ENCODE data around the gene DCAF10.
A peak's percentile ranks its signal among the peaks of the same experiment; 100 is the strongest.
"Not testable (repeated sequence)": the region's sequence is repeated elsewhere in the genome, so short reads cannot be mapped to it uniquely, and the experiment has no call there.

Gene DCAF10, protein sequence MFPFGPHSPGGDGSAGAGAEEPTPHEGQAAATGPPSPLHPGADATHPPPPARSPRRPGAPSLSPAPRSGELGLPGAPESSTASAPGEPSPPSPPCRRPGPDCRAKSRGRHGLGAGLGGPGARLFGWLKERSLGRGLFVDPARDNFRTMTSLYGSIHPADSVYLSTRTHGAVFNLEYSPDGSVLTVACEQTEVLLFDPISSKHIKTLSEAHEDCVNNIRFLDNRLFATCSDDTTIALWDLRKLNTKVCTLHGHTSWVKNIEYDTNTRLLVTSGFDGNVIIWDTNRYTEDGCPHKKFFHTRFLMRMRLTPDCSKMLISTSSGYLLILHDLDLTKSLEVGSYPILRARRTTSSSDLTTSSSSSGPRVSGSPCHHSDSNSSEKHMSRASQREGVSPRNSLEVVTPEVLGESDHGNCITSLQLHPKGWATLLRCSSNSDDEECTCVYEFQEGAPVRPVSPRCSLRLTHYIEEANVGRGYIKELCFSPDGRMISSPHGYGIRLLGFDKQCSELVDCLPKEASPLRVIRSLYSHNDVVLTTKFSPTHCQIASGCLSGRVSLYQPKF

GRCh38 chr9:37800631-37801286 is at the start of gene DCAF10:
TSS of gene DCAF10 (plus strand) at chr9:37800797. CDS start at chr9:37800867, 70 bp downstream.
- peak; percentile 90 for DNase-seq (ENCODE audit: low spot score)

DNA sequence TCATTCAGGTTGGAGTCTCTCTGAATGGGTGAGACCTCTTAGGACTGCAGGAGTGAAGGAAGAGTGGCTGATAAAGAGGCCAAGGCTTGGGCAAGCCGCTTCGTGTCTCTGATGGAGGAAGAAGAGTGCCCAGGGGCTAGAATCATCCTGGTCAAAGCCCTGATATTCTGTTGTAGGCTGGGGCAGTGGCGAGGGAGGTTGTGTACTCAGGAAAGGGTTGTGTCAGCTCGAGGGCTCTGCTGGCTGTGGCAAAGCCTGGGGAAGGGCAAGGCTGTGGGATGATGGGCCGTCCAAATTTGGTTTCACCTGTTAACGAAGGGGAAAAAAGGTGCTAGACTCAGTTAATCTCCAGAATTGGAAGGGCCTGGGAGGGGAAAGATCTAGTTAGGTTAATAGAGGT is 49.4 kb upstream of the DCAF10 start:
- no peak for DNase-seq (ENCODE audit: low spot score)

- not testable (repeated sequence) for DNase-seq (ENCODE audit: low spot score)
Observed at GRCh38 chr9:37751704-37752103, 48.9 kb upstream of the DCAF10 start.

DNA sequence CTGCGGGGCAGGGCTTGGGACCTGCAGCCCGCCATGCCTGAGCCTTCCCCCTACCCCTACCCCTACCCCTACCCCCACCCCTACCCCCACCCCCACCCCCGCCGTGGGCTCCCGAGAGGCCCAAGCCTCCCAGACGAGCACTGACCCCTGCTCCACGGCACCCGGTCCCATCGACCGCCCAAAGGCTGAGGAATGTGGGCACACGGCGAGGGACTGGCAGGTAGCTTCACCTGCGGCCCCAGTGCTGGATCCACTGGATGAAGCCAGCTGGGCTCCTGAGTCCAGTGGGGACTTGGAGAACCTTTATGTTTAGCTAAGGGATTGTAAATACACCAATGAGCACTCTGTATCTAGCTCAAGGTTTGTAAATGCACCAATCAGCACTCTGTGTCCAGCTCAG is 48.5 kb upstream of the DCAF10 start:
- not testable (repeated sequence) for DNase-seq (ENCODE audit: low spot score)

DNA sequence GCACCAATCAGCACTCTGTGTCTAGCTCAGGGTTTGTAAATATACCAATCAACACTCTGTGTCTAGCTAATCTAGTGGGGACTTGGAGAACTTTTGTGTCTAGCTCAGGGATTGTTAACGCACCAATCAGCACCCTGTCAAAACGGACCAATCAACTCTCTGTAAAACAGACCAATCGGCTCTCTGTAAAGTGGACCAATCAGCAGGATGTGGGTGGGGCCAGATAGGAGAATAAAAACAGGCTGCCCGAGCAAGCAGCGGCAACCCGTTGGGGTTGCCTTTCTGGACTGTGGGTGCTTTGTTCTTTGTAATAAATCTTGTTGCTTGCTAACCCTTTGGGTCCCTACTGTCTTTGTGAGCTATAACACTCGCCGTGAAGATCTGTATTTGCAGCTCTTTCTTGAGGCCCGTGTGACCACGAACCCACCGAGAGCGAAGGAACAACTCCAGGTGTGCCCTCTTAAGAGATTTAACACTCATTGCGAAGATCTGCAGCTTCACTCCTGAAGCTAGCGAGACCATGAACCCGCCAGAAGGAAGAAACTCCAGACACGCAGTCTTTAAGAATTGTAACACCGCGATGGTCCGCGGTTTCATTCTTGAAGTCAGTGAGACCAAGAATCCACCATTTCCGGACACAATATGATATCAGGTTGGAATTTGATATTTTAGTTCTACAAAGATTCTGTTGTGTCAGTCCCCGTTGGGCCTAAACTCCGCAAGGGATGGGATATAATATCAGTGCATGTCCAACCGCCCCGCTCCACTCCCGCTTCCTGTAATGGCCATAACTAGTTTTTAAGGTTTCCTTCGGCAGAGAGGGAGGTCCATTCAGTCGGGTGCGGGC is 47.7 kb upstream of the DCAF10 start:
- DNase-seq (ENCODE audit: low spot score): no peak

DNA sequence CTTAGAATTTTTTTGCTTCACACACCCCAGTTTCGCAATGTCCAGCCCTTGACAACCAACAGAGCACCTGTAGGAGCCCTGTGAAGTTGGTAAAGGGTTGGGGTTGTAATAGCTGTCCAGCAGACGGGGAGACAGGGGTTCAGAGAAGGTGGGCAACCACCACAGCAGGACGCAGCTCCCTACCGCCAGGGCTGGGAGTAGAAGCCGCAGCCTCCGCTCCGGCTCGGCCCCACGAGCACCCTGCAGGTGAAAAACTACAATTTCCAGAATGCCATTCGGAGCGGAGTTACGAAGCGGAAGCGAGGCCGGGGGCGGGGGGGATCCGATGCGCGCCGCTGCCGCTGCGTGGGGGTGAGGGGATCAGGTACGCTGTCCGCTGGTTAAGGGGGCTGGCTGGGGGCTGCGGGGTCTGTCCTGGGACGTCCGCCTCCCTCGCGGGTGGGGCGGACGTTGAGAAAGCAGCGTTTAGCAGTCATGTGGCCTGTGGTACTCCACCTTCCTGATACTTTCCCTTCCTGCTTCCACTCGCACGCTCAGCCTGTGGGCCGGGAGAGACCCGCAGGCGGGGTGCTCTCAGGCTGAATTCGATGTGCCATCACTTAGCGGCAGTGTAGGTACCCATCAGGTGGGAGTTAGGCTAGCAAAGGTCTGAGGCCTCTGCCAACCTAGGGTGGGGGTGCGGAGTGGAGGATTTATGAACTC is 47.0 kb upstream of the DCAF10 start, which contains the start of gene TRMT10B:
Gene TRMT10B (plus strand): TSS at position 317 of the 702 bp plus-strand sequence. CDS start 8,127 bp downstream, outside the sequence.
- DNase-seq (ENCODE audit: low spot score): peak; percentile 81

- DNase-seq (ENCODE audit: low spot score): no peak
Observed at GRCh38 chr9:37758747-37759146, 41.9 kb upstream of the DCAF10 start.

DNA sequence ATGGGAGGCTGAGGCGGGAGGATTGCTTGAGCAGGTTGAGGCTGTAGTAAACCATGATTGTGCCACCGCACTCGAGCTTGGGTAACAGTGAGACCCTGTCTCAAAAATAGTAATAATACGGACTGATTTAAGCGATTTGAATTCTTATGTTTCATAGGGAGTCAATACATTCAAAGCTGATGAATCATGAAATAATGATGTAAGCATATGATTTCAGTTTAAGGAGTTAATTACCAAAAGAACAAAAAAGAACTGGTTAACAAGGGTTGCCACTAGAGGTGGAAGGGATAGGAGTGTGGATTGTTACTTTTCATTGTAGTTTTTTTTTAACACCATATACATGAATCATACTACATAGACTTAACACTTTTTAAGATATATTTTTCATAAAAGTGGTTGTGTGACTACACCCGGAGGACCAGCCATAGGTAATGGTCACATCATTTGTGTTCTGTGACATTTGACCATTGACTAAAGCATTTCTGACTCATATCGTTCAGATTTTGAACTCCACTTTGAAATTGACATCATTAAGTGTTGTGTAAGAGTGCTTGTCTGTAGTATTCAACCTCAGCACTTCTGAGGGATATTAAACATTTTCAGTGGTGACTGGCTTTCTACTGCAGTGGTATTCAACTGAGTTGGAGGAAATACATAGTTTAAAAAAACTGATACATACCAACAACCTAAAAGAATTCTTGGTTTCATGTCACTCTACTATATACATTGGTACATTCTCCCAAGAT is 40.0 kb upstream of the DCAF10 start:
- DNase-seq (ENCODE audit: low spot score): no peak

DNA sequence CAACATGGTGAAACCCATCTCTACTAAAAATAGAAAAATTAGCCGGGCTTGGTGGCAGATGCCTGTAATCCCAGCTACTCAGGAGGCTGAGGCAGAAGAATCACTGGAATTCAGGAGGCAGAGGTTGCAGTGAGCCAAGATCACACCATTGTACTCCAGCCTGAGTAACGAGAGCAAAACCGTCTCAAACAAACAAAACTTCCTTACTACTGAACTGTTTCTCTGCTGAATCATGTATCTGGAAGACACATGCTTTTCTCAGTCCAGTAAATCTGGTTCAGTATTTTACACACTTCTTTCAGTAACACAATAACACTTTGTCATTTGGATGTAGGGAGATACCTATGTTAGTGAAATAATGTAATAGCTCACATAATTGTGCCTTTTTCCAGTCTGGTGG is 39.1 kb upstream of the DCAF10 start:
- DNase-seq (ENCODE audit: low spot score): no peak

DNA sequence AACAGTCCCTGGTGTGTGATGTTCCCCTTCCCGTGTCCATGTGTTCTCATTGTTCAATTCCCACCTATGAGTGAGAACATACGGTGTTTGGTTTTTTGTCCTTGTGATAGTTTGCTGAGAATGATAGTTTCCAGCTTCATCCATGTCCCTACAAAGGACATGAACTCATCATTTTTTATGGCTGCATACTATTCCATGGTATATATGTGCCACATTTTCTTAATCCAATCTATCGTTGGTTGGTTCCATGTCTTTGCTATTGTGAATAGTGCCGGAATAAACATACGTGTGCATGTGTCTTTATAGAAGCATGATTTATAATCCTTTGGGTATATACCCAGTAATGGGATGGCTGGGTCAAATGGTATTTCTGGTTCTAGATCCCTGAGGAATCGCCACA is 35.3 kb upstream of the DCAF10 start:
- not testable (repeated sequence) for DNase-seq (ENCODE audit: low spot score)

- DNase-seq (ENCODE audit: low spot score): no peak
Observed at GRCh38 chr9:37769306-37769705, 31.3 kb upstream of the DCAF10 start.

- no peak for DNase-seq (ENCODE audit: low spot score)
Observed at GRCh38 chr9:37769995-37770394, 30.6 kb upstream of the DCAF10 start.

DNA sequence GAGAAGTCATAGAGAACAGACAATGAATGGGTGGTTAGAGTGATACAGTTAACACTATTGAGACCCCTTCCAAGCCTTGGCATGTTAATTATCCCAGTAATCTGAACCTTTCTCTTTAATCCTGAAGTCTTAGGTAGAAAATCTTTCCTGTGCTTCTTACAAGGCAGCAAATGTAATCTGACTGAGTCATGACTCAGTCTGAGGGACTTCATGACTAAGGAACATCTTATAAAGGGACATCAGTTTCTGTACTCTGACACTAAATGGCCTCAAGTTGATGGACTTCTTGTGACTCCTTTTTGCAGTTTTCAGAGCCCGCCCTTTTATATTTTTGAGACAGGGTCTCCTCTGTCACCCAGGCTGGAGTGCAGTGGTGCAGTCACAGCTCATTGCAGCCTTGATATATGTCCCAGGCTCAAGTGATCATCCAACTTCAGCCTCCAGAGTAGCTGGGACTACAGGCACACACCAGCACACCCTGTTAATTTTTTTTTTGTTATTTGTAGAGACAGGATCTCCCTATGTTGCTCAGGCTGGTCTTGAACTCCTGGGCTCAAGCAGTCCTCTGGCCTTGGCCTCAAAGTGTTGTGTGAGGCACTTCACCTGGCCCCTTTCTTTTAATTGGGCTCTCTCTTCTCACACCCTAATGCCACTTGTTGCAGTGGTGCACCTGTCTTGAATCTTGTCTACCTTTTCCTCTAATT is 25.2 kb upstream of the DCAF10 start:
- no peak for DNase-seq (ENCODE audit: low spot score)

GRCh38 chr9:37776328-37776727 is 24.3 kb upstream of the DCAF10 start:
- no peak for DNase-seq (ENCODE audit: low spot score)

- no peak for DNase-seq (ENCODE audit: low spot score)
Observed at GRCh38 chr9:37778534-37778933, 22.1 kb upstream of the DCAF10 start.

- DNase-seq (ENCODE audit: low spot score): no peak
Observed at GRCh38 chr9:37784291-37784615, 16.3 kb upstream of the DCAF10 start.

GRCh38 chr9:37784616-37785483 is 15.7 kb upstream of the DCAF10 start, which contains the start of gene EXOSC3:
TSS of gene EXOSC3 (minus strand) at chr9:37785064. CDS start at chr9:37785044, 20 bp downstream.
- DNase-seq (ENCODE audit: low spot score): peak; percentile 91

GRCh38 chr9:37787059-37787458 is 13.5 kb upstream of the DCAF10 start:
- no peak for DNase-seq (ENCODE audit: low spot score)

DNA sequence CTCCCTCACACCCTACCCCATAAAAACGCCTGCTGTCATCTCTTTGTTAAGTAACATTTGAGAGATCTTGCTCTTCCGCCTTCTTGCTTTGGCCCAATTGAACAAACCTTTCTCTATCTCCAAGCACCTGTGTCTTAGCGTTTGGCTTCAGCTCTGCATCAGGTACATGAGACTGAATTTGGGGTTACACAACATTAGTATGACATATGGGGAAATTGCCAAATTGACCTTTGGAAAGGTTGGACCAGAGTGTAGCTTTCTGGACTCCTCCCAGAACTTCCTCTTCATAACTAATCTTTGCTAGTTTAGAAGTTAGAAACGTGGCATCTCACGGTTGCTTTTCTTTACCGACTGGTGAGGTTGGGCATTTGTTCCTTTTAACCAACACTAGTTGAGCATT is 12.3 kb upstream of the DCAF10 start:
- no peak for DNase-seq (ENCODE audit: low spot score)

Measured in activated CD4-positive, alpha-beta T cell treated with anti-CD3 and anti-CD28 coated beads, Interleukin-2, Interleukin-4, amounts not matched to agents 100 ng/mL and 50 ng/mL, durations not matched to agents 16 hours and 8 hours (primary cell).